Activated CD8-positive, alpha-beta memory T cell treated with anti-CD3 and anti-CD28 coated beads, Interleukin-2, amount 50 U/mL, for 1 hour (primary cell): ENCODE results near the gene ERF.
A peak's percentile ranks its signal among the peaks of the same experiment; 100 is the strongest.
"Not testable (repeated sequence)": the region's sequence is repeated elsewhere in the genome, so short reads cannot be mapped to it uniquely, and the experiment has no call there.

Source experiments
- DNase-seq: peaks from one replicate; pipeline ENCODE4 v3.0.0-alpha.2; 2020; ENCODE audit errors: extremely low read depth

The ERF gene

DNA sequence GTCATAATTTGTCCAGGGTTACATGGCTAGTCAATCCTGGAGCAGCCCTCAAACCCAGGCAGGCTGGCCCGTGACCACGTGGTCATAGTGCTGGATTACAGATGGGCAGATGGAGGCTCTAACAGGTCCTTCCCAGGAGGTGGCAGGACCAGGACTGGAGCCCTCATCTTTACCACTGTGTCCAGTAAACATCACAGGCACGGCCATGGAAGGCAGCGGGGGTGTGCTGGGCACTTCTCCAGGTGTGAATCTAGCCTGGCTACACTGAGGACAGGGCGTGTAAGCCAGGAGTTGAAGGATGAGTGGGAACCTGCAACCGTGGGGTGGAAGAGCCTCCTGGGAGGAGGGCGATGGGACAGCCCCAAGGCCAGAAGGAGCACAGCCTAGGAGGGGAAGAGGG, 20.2 kb upstream of the ERF start:
- no peak for DNase-seq

DNA sequence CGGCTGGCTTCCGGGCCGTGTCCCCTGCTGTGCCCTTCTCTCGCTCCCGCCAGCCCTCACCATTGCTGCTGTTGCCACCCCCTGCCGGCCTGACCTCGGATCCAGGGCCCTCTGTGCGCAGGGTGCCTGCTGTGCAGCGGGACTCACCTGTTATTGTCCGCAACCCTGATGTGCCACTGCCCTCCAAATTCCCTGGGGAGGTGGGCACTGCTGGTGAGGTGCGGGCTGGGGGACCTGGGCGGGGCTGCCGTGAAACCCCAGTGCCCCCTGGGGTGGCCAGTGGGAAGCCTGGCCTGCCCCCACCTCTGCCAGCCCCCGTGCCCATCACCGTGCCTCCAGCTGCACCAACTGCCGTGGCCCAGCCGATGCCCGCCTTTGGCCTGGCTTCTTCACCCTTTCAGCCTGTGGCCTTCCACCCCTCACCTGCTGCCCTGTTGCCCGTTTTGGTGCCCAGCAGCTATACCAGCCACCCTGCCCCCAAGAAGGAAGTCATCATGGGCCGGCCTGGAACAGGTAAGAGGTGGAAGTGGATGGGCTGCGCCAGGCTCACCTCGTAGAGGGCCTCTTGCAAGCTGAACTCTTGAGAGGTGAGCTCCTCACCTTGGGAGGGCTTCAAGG, 19.2 kb upstream of the ERF start:
- DNase-seq, result no peak

DNA sequence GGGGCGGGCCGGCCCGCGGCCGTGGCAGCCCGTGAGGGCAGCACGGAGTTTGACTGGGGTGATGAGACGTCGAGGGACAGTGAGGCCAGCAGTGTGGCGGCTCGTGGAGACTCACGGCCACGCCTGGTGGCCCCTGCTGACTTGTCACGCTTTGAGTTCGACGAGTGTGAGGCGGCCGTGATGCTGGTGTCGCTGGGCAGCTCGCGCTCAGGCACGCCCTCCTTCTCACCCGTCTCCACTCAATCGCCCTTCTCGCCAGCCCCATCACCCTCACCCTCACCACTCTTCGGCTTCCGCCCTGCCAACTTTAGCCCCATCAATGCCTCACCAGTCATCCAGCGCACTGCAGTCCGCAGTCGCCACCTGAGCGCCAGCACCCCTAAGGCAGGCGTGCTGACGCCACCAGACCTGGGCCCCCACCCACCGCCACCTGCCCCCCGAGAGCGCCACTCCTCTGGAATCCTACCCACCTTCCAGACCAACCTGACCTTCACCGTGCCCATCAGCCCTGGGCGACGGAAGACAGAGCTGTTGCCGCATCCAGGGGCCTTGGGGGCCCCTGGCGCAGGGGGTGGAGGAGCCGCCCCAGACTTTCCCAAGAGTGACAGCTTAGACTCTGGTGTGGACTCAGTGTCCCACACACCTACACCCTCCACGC, 18.6 kb upstream of the ERF start:
- no peak for DNase-seq

- no peak for DNase-seq
Measured at GRCh38 chr19:42272989-42273406, 18.1 kb upstream of the ERF start.

DNA sequence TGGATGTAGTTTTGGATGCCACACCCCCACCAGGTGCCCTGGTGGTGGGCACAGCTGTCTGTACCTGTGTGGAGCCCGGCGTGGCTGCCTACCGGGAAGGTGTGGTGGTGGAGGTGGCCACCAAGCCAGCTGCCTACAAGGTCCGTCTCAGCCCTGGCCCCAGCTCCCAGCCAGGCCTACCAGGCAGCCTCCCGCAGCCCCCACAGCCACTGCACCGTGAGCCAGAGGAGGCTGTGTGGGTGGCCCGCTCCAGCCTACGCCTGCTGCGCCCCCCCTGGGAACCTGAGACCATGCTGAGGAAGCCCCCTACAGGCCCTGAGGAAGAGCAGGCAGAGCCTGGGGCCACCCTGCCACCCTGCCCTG, 17.6 kb upstream of the ERF start:
- no peak for DNase-seq

- DNase-seq, result no peak
Measured at GRCh38 chr19:42271861-42272534, 17.1 kb upstream of the ERF start.

GRCh38 chr19:42271045-42271419, 16.1 kb upstream of the ERF start:
- DNase-seq, result no peak

- DNase-seq, result peak; percentile 60
Measured at GRCh38 chr19:42270346-42271044, 15.6 kb upstream of the ERF start.

GRCh38 chr19:42269478-42270345, 14.8 kb upstream of the ERF start:
- DNase-seq, result no peak

GRCh38 chr19:42268704-42269477, 14.0 kb upstream of the ERF start, which contains the start of gene CIC:
CIC (plus strand) TSS chr19:42269252; CDS start chr19:42271784, 2,532 bp downstream.
- peak; percentile 100 for DNase-seq

GRCh38 chr19:42268142-42268703, 13.3 kb upstream of the ERF start:
- peak; percentile 99 for DNase-seq

DNA sequence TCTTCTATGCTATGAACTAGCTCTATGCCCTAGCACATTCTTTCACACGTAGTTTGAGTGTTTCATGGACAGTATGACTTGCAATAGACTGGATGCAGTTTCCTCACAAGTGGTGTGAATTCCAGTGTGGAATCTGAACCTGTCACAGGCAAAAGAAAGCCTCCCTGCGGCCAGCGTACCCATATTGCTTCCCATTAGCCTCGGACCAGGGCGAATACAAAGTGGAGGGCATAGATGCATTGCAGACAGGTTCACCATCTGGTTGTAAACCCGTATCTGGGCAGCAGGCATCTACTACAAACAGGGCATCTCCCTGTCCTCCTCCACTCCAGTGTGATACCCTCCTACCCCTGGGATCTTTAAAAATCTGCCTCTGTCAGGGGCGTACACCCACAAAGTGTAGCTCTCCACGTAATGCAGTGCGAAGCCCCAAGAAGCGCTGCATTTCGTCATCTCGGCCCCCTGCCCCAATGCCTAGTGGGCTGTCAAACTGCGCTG, 12.8 kb upstream of the ERF start:
- no peak for DNase-seq

GRCh38 chr19:42266928-42267603, 12.1 kb upstream of the ERF start:
- not testable (repeated sequence) for DNase-seq

GRCh38 chr19:42266105-42266504, 11.2 kb upstream of the ERF start:
- DNase-seq, result not testable (repeated sequence)

DNA sequence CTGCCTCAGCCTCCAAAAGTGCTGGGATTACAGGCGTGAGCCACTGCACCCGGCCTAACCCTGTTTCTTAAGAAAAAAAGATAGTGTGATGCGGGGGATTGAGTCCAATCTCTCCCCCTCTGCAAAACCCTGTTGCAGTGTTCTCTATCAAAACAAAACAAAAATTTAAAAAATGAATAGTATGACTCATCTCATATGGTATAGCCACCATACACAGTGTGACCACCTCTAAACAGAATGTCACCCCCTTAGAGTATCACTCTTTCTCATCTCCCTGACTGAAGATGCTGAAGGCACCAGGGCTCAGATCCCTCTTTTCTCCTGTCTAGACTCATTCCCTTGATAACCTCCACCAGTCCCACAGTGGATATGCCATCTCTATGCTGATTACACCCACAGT, 6.8 kb upstream of the ERF start:
- no peak for DNase-seq

DNA sequence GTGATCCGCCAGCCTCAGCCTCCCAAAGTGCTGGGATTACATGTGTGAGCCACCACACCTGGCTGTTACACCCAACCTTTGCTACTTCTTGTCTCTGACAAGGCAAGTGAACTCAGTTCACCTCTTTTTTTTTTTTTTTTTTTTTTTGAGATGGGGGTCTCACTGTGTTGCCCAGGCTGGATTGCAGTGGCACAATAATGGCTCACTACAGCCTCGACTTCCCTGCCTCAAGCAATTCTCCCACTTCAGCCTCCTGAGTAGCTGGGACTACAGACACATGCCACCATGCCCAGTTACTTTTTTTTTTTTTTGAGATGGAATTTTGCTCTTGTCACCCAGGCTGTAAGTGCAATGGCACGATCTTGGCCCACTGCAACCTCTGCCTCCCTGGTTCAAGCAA, 2.9 kb upstream of the ERF start:
- not testable (repeated sequence) for DNase-seq

DNA sequence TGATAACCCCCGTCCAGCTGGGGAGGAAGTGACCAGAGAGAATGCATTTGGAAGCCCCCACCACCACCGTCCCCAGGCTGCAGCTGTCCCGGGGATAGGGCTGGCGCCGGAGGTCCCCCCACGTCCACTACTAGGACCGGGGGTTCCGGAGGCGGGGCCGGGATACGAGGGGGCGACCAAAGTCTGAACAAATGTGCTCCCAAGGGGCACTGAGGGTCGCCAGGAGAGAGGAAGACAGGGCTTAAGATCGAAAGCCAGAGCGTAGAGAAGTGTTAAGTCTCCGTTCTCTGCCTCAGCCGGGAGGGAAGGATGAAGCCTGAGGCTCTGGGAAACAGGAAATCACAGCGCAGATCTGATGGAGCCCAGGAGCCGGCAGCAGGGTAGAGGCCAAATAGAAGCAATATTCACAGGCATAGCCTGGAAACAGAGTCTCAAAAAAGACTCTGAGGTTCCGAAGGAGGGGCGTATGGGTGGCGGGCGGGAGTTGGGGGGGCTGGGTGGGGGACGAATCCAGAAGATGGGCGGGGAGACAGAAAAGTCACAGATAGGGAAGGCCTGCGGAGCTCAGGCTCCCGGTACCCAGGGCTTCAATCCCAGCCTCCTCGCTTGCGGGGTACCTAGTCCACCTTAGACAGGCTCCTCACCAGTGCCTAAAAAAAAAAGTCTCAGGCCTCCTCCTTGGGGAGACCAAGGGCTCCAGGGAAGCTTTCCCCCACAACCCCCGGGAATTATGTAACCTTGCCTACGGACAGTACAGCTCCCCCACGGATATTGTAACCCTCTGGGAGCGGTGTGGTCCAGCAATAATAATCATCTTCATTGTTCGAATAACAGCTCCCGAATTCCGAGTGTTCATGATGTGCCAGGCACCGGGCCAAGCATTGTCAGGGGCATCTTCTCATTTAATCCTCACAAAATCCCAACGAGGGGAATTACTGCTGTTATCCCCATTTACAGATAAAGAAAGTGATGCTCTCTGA, 1.1 kb upstream of the ERF start:
- DNase-seq, result no peak

DNA sequence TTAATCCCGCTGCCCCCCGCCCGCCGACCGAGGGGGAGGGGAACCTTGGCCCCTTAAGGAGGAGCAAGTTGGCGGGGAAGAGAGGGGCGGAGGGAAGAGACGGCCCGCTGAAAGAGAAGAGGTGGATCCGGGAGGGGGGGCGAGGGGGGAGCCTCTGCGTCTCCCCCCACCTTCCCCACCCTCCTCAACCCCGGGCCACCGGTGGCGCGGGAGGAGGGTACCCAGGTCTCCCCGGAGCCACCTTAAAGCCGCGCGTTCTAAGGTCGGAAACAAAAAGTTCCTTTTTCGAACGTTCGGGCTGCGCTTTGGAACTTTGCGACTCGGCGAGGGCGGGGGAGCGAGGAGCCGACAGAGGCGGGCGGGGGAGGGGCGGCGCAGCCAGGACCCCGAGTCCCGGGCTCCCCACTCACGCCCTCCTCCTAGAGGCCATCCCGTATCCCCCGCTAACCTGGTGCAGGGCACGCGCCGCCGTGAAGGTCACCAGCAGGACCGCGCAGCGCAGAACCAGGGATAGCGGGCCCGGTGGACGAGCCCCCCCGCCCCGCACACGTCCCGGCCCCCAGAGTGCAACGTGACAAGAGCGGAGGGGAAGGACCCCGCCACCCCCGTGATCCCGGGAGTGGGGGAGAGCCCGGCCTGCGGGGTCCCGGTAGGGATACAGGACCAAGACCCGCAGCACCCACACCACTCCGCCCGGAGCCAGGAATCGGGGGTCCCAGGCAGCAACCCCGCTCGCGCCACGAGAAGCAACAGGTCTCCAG, 659 bp downstream of the ERF start:
- DNase-seq, result peak; percentile 34
